Right lobe of liver (tissue), 6 donors: ENCODE data around the gene ALLC. TPM values are rescaled to one million over a fixed set of nuclear protein-coding genes. Genes with fewer than 3 reads are reported as not detected.
"Not testable (repeated sequence)": the region's sequence is repeated elsewhere in the genome, so short reads cannot be mapped to it uniquely, and the experiment has no call there.

Experiments used
- ATAC-seq, 4 donors: fragments of 200-7000 bp; cut with Tn5 transposase; one replicate each; pipeline ENCODE4 v1.9.1; 2020; ENCODE audit warnings: mild to moderate bottlenecking in 4 of 4, moderate library complexity in 4 of 4
- DNase-seq, 3 donors: peaks; one replicate each; pipeline ENCODE4 v3.0.0-alpha.2; 2020
- H3K27ac ChIP-seq, 3 donors: fragments of 200-600 bp; one replicate each; pipeline ENCODE4 v1.8.0; 2022
- H3K27me3 ChIP-seq, 2 donors: fragments of 200-600 bp; one replicate each; pipeline ENCODE4 v1.8.0; 2022
- H3K36me3 ChIP-seq, 4 donors: fragments of 200-600 bp; sonication (generic) in 1 of 4; one replicate each; pipeline versions ENCODE4 v1.5.1 to v1.8.0; 2017 to 2022; ENCODE audit warnings: control low read depth in 1 of 4
- H3K4me1 ChIP-seq, 4 donors: fragments of 200-600 bp; sonication (generic) in 1 of 4; one replicate each; pipeline versions ENCODE4 v1.5.1 to v1.8.0; 2017 to 2022; ENCODE audit warnings: control low read depth in 1 of 4
- H3K4me3 ChIP-seq, 3 donors: fragments of 200-600 bp; one replicate each; pipeline ENCODE4 v1.8.0; 2022
- H3K9me3 ChIP-seq, 4 donors: fragments of 200-600 bp; sonication (generic) in 1 of 4; one replicate each; pipeline versions ENCODE4 v1.5.1 to v1.8.0; 2017 to 2022; ENCODE audit warnings: control low read depth in 1 of 4
- CTCF ChIP-seq, 4 donors: fragments of 200-600 bp in 3 of 4; fragments of 450-650 bp in 1 of 4; IDR thresholded peaks; one replicate each; pipeline versions ENCODE4 v1.5.1 to v1.8.0; 2016 to 2022; ENCODE audit warnings: antibody characterized with exemption in 4 of 4, mild to moderate bottlenecking in 2 of 4
- POLR2A ChIP-seq: fragments of 450-650 bp; IDR thresholded peaks from one replicate; pipeline ENCODE4 v1.6.1; 2017; ENCODE audit warnings: antibody characterized with exemption, mild to moderate bottlenecking
- WGBS: methylation state at CpG from one replicate; pipeline ENCODE4 v1.1.6; 2018; ENCODE audit warnings: low coverage, low lambda C conversion rate; ENCODE audit not compliant: insufficient coverage; ENCODE audit errors: missing lambda C conversion rate; 5-methylcytosine and 5-hydroxymethylcytosine counted together
- intact Hi-C, 2 donors: fragments of 100-400 bp; cut with DNase I; formaldehyde crosslinking; loops; one replicate each; pipeline versions ENCODE4 v1.11.2 to v1.14.1; 2022
- total RNA-seq, 6 experiments: library from RNA; depleted of rRNA in 2 of 6; stranded (reverse); fragments of >200 nt in 2 of 6; fragmentation: NEBNext Ultra II Directional in 3 of 6; extraction: Animal tissue kit (Norgen Biotek cat#: 25700) in 3 of 6; gene quantifications; one replicate each; pipeline versions ENCODE4 v1.1.0 to v1.2.4, GENCODE V29; 2016 to 2023
- donor health status: DM: no; HTN: yes; CAD: no.
- donor health status: DM: no; HTN: no; CAD: no.
- donor health status: DM: no; HTN: no; CAD: no.
- donor health status: DM: no; HTN: yes; CAD: no.
- donor health status: DM: no; HTN: yes; CAD: no.

The ALLC gene
- total RNA-seq, 6 experiments from 2014 or later = 0.18 to 0.63 (median 0.31) TPM; not detected in 1

GRCh38 chr2:3617198-3617890 lies 40.7 kb upstream of the ALLC start:
- 89% methylated on average over 16 of the region's 21 CpGs for WGBS
- Histone ChIP-seq H3K4me1 (no peaks in the 10 kb centered on the region), H3K27me3 (no peaks in the 10 kb centered on the region), H3K36me3 (no peaks in the 10 kb centered on the region), H3K4me3 (no peak overlapping the region), H3K27ac (no peak overlapping the region), H3K9me3 (no peaks in the 10 kb centered on the region)
- no peak for DNase-seq
- intact Hi-C loops = no loop called here
- TF ChIP-seq CTCF (IDR thresholded peaks at IDR 0.05) (no peak), POLR2A (no peak)
- no peak for ATAC-seq

- DNase-seq (no peak), ATAC-seq (no peak)
- no peak for TF ChIP-seq POLR2A
- TF ChIP-seq CTCF (IDR thresholded peaks at IDR 0.05) = no peak
- H3K36me3 ChIP-seq = no peaks in the 10 kb centered on the region
- H3K4me3 ChIP-seq = no peak overlapping the region
- no peaks in the 10 kb centered on the region for H3K27me3 ChIP-seq
- intact Hi-C loops = no loop called here
- H3K4me1 ChIP-seq = no peaks in the 10 kb centered on the region
- no peak overlapping the region for H3K27ac ChIP-seq
- no peaks in the 10 kb centered on the region for H3K9me3 ChIP-seq
These were observed 39.6 kb upstream of the ALLC start for GRCh38 chr2:3618367-3618766.

- DNase-seq (no peak), ATAC-seq (no peak)
- Histone ChIP-seq H3K27ac (no peak overlapping the region), H3K27me3 (no peaks in the 10 kb centered on the region), H3K4me1 (no peaks in the 10 kb centered on the region), H3K4me3 (no peak overlapping the region), H3K36me3 (no peaks in the 10 kb centered on the region), H3K9me3 (no peaks in the 10 kb centered on the region)
- TF ChIP-seq CTCF (IDR thresholded peaks at IDR 0.05) (no peak), POLR2A (no peak)
- intact Hi-C loops = no loop called here
- WGBS = 86% methylated on average over 1 of the region's 2 CpGs
These were observed 39.0 kb upstream of the ALLC start for GRCh38 chr2:3619033-3619432.

- ATAC-seq, H3K27ac ChIP-seq, H3K36me3 ChIP-seq, intact Hi-C loops, H3K9me3 ChIP-seq, H3K4me3 ChIP-seq, H3K27me3 ChIP-seq, DNase-seq, H3K4me1 ChIP-seq: not testable (repeated sequence)
- WGBS = 92% methylated on average over 9 of the region's 9 CpGs
These were observed 38.3 kb upstream of the ALLC start for GRCh38 chr2:3619661-3620060.

- Histone ChIP-seq H3K4me3 (no peak overlapping the region), H3K4me1 (no peaks in the 10 kb centered on the region), H3K36me3 (no peaks in the 10 kb centered on the region), H3K27me3 (no peaks in the 10 kb centered on the region), H3K9me3 (no peaks in the 10 kb centered on the region), H3K27ac (no peak overlapping the region)
- no peak for DNase-seq
- ATAC-seq = no peak
- TF ChIP-seq CTCF (IDR thresholded peaks at IDR 0.05) (no peak), POLR2A (no peak)
- 69% methylated on average over 5 of the region's 5 CpGs for WGBS
- intact Hi-C loops = no loop called here
These were observed 37.2 kb upstream of the ALLC start for GRCh38 chr2:3620834-3621233.
